ENCODE measurements around the gene PI4KA. TPM values are rescaled to one million over a fixed set of nuclear protein-coding genes. Genes with fewer than 3 reads are reported as not detected.

PI4KA gene
- total RNA-seq, 1 donor from 2014 or later = 117 TPM

DNA sequence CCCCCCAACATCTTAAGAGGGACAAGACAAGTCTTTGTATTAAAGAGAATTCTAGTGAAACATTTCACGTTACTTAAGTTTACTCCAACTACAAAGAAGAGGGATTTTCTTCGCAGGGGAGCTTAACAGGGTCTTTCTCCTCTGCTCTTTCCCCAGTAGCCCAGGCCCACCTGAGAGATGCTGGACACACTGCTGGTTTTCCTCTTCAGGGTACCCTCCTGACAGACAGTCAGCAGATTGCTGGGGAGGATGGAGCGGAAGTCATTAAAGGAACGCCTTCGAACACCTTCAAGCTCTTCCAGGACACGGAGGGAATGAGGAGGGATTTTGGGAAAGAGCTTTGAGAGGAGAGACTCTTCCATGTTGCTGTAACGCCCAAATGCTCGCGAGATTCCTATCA, 39.1 kb downstream of the PI4KA start:
- intact Hi-C loops (cut with micrococcal nuclease) = no loop called here

DNA sequence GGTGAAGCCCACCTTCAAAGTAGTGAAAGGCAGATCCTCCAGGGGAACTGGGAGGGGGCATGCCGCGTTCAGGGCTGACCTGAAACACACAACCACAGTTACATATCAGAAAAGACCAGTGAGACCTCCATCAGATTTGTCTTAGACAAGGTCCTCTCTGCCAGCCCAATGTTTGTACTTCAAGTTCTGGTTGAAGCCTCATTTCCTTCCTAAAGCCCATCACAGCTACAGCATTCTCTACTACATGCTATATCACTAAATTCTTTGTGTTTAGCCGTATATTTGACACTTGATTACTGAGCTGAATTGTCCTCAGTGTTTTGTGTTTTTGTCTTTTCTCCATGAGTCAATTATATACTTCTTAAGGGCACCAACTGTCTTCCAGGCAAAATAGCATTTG, 40.1 kb downstream of the PI4KA start:
- intact Hi-C loops (cut with micrococcal nuclease) = no loop called here

DNA sequence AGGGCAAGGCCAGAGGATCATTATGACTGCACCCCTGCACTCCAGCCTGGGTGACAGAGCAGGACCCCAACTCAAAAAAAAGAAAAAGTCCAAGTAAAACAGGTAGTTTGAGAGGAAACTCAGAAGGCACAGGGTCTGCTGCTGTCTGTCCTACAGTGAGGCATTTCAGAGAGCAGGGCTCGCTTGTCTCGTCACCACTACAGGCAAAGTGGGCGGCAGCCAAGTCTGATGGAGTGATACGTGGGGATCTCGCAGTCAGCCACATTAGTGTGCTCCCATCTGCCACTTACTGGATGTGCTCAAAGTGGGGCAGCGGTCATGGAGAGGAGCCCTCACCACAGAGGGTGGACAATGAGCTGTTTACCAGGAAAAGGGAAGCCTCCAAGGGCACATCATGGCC, 42.1 kb downstream of the PI4KA start:
- intact Hi-C loops (cut with micrococcal nuclease) = no loop called here

DNA sequence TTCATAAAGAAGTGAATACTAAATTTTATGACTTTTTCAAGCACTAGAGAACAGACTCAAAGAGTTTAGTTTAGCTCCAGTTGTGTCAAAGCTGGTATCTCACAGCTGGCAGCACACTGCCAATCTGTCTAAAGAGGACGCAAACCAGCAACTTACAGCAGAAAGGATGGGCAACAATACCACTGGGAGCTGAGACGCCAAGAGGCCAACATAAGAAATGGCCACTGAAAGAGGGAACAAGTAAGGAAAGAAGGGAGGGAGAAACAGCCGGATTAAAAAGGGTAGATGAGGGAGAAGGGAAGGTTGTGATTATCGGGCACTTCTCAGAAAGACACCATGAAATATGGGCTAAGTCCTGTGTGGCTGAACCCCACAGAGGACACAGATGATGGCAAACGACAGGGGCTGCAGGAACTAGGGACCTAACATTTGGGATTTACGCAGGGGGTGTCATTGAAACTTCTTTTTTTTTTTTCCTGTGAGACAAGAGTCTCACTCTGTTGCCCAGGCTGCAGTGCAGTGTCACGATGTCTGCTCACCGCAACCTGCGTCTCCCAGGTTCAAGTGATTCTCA, 43.0 kb downstream of the PI4KA start:
- intact Hi-C loops (cut with micrococcal nuclease) = no loop called here

DNA sequence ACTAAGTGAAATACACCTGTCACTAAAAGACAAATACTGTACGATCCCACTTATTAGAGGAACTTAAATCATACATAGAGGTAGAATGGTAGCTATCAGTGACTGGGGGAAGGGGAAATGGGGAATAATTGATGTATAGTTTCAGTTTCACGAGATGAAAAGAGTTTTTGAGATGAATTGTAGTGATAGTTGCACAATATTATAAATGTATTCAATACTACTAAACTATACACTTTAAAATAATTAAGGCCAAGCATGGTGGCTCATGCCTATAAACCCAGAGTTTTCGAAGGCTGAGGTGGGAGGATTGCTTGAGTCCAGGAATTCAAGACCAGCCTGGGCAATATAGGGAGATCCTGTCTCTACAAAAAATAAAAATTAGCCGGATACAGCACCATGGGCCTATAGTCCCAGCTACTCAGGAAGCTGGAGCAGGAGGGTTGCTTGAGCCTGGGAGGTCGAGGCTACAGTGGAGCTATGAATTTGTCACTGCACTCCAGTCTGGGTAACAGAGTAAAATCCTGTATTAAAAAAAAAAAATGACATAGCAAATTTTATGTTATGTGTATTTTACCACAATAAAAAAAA, 44.3 kb downstream of the PI4KA start:
- intact Hi-C loops (cut with micrococcal nuclease) = no loop called here

DNA sequence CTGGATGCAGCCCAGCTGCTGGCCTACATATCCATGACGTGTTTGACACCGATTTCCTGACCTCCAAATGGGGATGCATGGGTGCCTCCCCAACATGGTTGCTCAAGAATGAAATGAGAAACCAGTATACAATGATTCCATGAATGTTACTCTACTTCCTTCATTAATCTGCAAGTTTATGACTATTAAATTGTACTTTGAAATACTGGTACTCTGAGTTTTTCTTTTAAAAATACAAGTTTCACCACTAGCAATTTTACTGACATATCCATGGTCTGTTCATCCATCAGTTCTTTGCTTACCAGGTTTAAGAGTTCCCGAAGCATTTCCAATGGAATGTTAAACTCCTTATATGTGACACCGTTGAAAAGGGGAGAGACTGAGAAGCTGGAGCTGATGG, 45.6 kb downstream of the PI4KA start:
- intact Hi-C loops (cut with micrococcal nuclease) = no loop called here

DNA sequence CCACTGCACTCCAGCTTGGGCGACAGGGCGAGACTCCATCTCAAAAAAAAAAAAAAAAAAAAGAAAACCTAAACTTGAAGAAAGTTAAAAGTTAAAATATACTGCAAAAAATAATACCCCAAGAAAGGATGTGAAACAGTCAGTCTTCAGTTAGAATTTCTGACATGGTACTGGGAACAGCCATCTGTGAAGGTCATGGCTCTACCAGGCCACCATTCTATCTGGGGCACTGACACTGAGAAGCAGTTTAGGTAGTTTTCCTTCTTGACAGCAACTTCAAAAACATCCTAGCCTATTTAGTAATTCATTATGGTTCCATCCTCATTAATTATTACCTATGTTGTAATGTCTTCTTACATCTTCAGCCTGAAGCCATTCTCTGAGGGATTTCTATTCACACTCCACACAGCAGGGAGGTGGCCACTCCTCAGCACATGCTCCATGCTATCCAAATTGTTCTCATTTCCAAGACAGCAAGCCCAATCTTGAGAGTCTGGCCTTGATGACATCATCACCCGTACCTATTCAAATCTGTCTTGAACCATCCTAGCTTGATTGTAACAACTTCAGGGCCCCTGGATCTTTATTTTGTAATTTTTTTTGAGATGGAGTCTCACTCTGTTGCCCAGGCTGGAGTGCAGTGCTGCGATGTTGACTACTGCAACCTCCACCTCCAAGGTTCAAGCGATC, 46.5 kb downstream of the PI4KA start:
- intact Hi-C loops (cut with micrococcal nuclease) = no loop called here

DNA sequence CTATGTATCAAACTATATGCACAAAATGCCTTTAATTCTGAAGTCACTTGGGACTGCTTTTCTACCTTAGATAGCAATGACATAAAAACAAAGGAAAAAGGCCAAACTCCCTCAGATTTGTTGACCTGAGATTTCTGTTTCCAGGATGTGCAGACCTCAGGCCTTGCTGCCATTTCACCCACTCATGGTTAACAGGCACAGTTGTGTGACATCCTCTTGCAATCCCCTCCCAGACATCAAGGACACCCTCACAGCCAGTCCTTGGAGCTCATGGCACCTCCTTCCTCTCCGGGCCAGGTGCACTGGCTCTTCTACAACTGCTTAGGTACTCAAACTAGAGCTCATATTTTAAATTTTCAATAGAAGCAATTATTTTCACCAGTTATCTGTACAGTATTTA, 47.4 kb downstream of the PI4KA start:
- intact Hi-C loops (cut with micrococcal nuclease) = no loop called here

DNA sequence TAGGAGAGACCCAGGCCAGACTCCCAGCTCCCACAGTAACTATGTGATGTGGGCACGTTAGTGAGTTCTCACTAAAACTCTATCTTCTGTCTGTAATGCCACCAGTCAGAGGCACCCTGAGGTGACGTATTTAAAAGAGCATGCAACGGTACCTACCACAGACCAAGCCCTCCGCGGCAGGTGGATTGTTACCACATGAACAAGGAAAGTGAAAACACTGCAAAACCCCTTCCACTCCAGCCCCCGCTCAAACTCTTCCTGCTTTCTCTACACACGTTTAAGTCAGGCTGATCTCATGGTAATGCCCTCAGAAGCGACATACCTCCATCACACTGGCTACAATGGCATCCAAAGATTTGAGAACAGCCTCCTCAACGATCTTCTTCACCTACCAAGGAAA, 48.0 kb downstream of the PI4KA start:
- intact Hi-C loops (cut with micrococcal nuclease) = no loop called here

DNA sequence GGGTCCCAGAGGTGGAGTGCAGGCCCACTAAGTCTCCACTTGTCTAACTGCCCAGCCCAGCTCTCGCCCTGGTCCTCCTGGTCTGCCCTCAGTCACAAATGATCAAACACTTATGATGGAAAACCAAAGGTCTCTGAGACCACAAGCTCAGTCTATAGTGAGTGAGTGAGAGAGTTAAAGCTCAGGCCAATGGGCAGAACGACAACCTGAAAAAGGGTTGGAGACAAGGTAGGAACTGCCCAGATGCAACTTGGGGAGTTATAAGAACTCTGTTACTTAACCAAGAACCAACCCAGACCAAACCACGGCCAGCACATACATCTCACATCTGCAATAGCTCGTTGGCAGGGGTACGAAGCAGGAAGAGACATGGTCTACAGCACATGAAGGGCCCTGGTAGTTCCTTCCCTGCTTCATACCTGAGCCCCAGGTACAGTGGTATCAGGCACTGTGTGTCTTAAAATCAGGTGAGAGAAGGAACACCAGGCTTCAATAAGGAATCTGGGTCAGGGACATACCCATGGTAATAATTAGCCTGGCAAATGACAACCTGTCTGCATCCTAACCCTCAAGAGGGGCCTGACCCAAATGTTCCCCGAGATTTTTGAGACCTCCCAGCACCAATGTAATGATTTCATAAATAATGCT, 48.9 kb downstream of the PI4KA start:
- intact Hi-C loops (cut with micrococcal nuclease) = no loop called here

DNA sequence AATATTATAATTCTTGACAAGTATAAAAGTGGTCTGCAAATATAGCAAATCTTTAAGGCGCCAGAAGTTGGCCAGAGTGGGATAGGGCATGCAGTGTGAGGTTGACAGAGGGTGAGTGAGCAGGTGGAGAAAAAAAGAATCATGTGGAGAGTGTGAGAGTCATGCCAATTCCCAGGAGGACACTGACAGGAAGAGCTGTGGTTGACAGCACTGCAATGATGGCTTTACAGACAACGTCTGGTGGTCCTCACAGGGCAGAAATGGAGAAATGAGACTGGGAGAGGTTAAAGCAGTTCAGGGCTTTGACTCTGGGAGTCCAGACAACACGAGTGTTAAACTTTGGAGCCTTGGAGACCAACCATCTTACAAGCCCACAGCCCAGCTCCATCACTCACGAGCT, 49.8 kb downstream of the PI4KA start:
- intact Hi-C loops (cut with micrococcal nuclease) = no loop called here

DNA sequence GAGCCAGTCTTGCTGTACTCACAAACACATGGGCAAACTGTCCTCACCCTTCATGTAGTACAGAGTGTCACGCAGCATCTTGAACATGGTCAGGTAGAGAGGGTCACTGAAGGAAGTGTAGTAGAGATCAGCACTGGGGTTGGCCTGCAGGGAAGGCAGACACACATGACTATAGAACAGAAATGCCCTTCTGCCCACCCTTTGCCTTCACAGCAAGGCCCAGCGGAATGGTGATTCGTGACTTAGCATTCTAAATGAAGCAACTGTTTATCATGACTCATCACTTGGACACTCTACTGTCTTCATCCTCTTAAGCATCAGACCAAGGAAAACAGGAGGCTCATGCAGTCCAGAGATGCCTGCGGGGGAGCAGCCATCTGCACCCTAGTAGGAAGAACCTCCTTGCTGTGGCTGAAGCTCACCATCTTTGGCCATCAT, 51.3 kb downstream of the PI4KA start:
- intact Hi-C loops (cut with micrococcal nuclease) = no loop called here

DNA sequence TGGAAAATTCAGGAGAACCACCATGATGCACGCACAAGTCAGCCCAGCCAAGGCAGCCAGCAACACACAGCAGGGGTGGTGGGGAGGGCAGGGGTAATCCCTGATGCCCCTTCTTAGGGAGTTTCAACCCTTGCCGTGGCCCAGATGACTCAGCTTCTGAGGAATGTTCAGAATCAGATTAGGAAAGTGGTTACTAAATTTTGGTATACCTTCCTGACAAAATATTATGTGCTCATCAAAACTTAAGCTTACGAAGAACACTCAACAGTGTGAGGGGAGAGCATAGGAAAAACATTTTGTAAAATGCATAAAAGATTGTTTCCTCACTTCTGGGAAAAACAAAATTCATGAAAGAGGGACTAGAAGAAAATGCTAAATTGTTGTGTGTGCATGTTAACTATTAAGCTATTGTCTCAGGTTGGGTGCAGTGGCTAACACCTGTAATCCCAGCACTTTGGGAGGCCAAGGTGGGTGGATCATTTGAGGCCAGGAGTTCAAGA, 52.6 kb downstream of the PI4KA start:
- intact Hi-C loops (cut with micrococcal nuclease) = no loop called here

DNA sequence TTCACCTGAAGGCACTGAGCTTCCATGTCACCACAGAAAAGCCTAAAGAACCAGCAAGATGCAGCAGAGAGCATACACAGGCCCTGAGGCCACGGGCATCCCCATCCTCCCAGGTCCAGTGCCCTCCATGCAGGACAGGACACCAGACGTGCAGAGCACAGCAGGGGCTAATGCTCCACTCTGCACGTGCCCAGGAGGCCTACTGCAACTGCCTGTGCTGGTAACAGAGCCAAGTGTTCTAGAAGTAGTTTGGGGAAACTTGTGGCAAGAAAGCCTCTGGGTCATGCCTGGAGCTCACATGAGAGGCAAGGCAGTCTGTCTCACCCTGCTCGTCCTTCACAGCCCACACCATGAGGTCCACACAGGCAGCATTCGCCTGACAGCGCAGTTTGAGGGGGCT, 54.0 kb downstream of the PI4KA start:
- intact Hi-C loops (cut with micrococcal nuclease) = no loop called here

DNA sequence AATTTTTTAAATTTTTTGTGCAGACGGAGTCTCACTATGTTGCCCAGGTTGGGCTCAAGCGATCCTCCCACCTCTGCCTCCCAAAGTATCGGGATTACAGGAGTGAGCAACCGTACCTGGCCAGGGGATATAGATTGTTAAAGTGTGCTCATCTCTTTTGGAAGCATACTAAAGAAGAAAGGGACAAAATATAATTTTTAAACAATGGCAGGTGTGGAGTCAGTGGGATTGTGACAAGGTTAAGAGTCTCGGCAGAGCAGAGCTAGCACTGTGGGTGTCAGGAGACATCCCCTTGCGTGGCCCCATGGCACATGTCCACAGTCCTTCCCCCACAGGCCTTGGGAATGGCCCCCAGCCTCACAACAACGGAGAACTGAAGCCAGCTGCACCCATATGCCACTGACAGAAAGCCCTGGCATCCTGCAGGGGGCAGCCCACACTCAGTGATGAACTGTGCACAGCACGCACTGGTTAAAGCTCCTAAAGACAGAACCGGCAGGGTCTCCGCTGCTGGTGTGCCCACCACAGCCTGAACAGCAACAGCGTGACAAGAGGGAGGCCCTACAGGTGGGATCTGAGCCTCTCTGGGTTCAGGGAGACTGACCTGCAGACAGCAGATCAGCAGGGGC, 54.8 kb downstream of the PI4KA start:
- intact Hi-C loops (cut with micrococcal nuclease) = no loop called here

DNA sequence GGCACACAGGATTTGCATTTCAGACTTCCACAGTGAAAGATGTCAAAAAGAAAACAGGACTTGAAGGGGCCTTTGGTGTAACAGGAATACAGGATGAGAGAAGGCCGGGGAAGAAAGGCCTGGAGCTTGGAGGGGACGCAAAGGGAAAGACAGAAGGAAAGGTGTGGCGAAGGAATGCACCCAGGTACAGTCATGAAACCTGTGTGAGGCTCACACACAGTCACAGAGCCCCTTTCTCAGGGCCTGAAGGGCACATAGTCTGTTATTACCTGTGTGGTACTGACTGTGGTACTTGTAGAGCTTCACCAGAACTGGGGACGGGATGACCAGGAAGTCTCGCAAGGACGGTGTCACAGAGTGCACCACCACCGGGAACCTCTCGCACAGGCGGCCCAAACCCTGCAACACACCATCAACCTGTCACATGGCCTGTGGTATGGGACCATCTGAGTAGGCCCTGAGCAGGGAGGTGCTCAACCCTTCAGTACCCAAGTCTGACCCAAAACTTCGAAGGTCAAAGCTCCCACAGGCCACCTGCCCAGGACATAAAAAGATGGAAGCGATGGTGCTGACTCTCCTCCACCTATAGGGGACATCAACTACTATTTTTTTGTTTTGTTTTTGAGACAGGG, 55.6 kb downstream of the PI4KA start:
- intact Hi-C loops (cut with micrococcal nuclease) = no loop called here

DNA sequence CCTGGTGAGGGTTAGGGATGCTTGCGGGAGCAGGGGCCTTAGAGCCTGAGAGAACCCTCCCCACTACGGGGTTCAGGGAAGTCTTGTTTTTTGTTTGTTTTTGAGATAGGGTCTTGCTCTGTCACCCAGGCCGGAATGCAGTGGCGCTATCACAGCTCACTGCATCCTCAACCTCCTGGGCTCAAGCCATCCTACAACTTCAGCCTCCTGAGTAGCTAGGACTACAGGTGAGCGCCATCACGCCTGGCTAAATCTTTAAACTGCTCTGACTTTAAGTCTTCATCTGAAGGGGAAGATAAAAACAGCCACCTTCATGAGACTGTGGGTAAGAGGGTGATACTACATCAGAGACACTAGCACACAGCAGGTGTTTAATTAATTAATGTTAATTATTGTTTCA, 56.2 kb downstream of the PI4KA start:
- intact Hi-C loops (cut with micrococcal nuclease) = no loop called here

DNA sequence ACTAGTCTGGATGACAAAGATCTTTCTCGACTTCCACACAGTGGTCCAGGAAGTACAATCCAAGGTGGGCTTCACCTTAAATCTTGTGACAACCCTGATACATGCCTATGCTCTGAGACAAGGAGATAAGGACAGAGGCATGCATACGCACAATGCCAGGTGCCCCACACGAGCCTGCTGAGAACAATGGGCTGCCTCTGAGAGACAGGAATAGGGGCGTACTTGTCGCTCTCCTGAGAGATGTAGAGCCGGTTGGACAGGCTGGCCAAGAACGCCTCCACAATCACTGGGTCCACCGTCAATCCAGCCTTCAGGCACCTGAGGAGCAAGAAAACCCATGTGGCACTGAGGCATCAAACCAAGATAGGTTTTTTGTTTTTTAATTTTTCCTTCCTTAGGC, 59.2 kb downstream of the PI4KA start:
- intact Hi-C loops (cut with micrococcal nuclease) = no loop called here

DNA sequence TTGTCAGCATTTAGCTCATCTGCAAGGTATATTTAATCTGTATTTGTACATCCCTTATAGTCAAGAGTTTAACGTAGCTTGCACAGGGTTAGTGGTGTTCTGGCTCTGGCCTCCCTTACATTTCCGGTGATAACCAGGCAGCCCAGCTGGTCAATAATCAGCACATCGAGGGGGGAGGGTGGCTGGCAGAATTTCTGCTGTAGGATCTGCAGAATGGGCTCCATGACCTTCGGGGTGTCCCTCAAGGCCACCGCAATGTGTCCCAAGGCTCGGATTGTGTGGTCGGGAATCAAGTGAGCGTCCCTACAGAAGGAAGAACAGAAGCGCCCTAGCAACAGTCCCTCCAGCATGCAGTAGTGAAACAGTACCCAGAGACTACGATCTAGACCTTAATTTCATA, 59.6 kb downstream of the PI4KA start:
- intact Hi-C loops (cut with micrococcal nuclease) = no loop called here

DNA sequence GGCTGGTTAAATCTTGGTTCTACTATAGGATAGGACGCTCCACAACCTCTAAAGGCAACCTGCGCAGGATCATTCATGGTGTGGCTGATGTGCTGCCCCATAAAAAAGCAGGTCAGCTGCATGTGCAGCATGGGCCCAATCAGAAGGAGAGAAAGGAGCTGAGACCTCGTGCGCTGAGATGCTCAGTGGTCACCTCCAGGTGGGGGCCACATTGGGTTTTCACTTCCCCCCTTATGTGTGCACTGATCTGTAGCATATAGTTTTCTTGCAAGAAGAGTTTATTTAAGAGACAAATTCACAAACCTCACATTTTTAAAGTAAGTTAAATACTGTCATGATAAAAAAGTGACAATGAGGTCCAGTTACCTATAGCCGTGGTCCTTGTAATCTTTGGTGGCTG, 60.4 kb downstream of the PI4KA start:
- intact Hi-C loops (cut with micrococcal nuclease) = no loop called here

DNA sequence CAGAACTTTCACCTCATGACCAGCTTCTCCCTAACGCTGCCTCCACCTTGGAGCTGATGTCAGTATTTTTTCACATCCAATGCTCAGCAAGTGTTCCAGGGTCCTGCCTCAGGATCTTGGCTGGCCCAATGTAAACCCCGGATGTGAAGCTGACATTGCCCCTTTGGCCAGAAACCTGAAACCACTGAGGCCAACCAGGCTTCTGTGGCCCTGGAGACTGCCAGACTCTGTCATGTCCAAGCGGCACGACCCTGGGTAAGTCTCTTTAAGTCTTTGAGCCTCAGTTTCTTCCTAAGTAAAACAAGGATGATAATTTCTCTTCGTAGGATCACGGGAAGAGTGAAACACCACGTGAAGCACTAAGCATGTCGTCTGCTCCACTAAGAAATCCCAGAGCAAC, 61.9 kb downstream of the PI4KA start:
- intact Hi-C loops (cut with micrococcal nuclease) = no loop called here

Data from T-helper 1 cell treated with Interleukin-12 subunit alpha and Interleukin-12 subunit beta and Interleukin-4 antibody, amounts not matched to agents 30 ng/mL and 1 ng/mL, for 36 hours (primary cell).